T-helper 2 cell treated with Interferon-gamma antibody and Interleukin-4, amounts not matched to agents 5 μg/mL and 100 μg/mL, for 36 hours (primary cell): Measurements from ENCODE around the gene GLIPR1L2.

Source experiments
- DNase-seq: peaks from one replicate; pipeline ENCODE4 v3.0.0; 2021; ENCODE audit warnings: low spot score
- H3K27ac Mint-ChIP-seq: one replicate; pipeline ENCODE4 v1.8.0; 2021; ENCODE audit warnings: mild to moderate bottlenecking, mixed read lengths
- H3K27me3 Mint-ChIP-seq: one replicate; pipeline ENCODE4 v1.8.0; 2021; ENCODE audit warnings: low read depth, mixed read lengths
- H3K36me3 Mint-ChIP-seq: one replicate; pipeline ENCODE4 v1.8.0; 2021; ENCODE audit warnings: low read depth, mixed read lengths
- H3K4me1 Mint-ChIP-seq: one replicate; pipeline ENCODE4 v1.8.0; 2021; ENCODE audit warnings: low read depth, mixed read lengths
- H3K4me3 Mint-ChIP-seq: one replicate; pipeline ENCODE4 v1.8.0; 2022; ENCODE audit warnings: mild to moderate bottlenecking, moderate library complexity, mixed read lengths
- H3K9me3 Mint-ChIP-seq: one replicate; pipeline ENCODE4 v1.8.0; 2021; ENCODE audit warnings: mixed read lengths

The GLIPR1L2 gene

DNA sequence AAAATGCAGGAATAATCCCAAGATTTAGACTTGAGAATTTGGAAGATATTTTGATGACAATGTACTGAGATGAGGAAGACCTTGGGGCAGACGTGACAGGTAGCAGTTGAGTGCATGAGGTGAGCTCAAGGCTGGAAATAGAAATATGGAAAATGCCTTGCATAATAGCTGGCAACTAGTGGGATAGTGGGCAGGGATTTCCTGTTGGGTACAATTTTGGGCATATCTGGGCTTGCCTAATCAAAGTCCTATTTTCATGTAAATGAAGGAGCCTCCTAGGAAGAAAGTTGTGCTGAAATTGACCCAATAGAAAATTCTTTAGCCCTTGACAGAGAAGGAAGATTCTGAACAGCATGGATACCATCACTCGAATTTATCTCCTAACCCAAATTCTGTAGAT, 83.2 kb downstream of the GLIPR1L2 start:
- peaks cover 32% of the 10 kb centered on the region for H3K27me3 Mint-ChIP-seq
- no peak for DNase-seq
- no peak overlapping the region for H3K27ac Mint-ChIP-seq
- peaks cover 11% of the 10 kb centered on the region for H3K4me1 Mint-ChIP-seq
- no peaks in the 10 kb centered on the region for H3K9me3 Mint-ChIP-seq
- H3K4me3 Mint-ChIP-seq = no peak overlapping the region
- no peaks in the 10 kb centered on the region for H3K36me3 Mint-ChIP-seq

GRCh38 chr12:75476071-75476470, 85.2 kb downstream of the GLIPR1L2 start:
- Mint-ChIP-seq H3K4me3 (no peak overlapping the region), H3K4me1 (peaks cover 29% of the 10 kb centered on the region), H3K9me3 (no peaks in the 10 kb centered on the region), H3K27me3 (peaks cover 27% of the 10 kb centered on the region), H3K27ac (no peak overlapping the region), H3K36me3 (no peaks in the 10 kb centered on the region)
- DNase-seq = peak; percentile 68

GRCh38 chr12:75477137-75477536, 86.2 kb downstream of the GLIPR1L2 start:
- no peak overlapping the region for H3K4me3 Mint-ChIP-seq
- no peaks in the 10 kb centered on the region for H3K9me3 Mint-ChIP-seq
- H3K4me1 Mint-ChIP-seq = peaks cover 38% of the 10 kb centered on the region
- H3K27me3 Mint-ChIP-seq = peaks cover 25% of the 10 kb centered on the region
- no peak overlapping the region for H3K27ac Mint-ChIP-seq
- no peak for DNase-seq
- peaks cover 2% of the 10 kb centered on the region for H3K36me3 Mint-ChIP-seq

- peaks cover 6% of the 10 kb centered on the region for H3K36me3 Mint-ChIP-seq
- H3K4me3 Mint-ChIP-seq = peak overlapping the region; percentile 22
- H3K27ac Mint-ChIP-seq = peak overlapping the region; percentile 31
- H3K27me3 Mint-ChIP-seq = peaks cover 20% of the 10 kb centered on the region
- DNase-seq = peak; percentile 63
- H3K4me1 Mint-ChIP-seq = peaks cover 49% of the 10 kb centered on the region
- H3K9me3 Mint-ChIP-seq = no peaks in the 10 kb centered on the region
Measured at GRCh38 chr12:75478116-75478794, 87.4 kb downstream of the GLIPR1L2 start.

DNA sequence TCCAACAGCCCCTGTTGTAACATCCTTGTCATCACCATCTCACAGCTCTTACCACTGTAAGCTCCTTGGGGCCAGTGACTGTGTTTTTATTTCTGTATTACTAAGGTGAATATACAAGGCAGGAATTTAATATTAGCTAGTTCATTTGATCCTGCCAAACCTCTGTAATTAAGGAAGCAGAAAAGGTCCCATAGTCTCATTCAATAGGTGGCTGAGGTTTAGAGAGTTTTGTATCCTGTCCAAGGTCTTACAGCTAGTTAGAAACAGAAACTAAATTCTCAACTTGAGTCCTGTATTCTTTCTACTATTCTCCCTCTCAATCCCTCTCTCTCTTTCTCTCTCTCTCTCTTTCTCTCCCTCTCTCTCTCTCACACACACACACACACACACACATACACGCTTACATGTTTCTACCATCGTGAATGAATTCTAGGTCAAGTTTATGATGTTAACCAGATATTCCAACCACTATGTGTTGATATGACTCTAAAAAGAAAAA, 89.1 kb downstream of the GLIPR1L2 start:
- Mint-ChIP-seq H3K4me3 (peak overlapping the region; percentile 90), H3K27me3 (peaks cover 7% of the 10 kb centered on the region), H3K4me1 (peaks cover 60% of the 10 kb centered on the region), H3K36me3 (peaks cover 18% of the 10 kb centered on the region), H3K27ac (peak overlapping the region; percentile 98), H3K9me3 (no peaks in the 10 kb centered on the region)
- no peak for DNase-seq

DNA sequence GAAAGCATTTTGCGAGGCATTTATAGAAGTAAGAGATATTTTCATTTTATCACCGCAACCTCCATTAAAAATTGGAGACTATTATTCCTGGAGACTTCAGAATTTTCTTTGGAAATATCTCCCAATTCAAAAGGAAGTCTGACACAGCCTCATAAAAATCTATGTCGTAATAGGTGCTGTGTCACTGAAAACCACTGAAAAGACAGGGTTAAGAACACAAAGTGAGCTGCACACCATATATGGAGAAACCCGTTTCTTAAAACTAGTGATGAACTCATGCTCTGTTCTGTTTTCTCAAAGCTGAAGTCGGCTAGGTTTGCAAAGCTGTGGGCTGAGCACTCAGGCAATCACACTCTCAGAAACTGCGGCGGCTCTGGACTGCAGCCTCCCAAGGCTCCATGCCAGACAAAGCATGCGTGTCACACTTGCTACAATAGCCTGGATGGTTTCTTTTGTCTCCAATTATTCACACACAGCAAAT, 89.6 kb downstream of the GLIPR1L2 start, which contains the start of gene GLIPR1:
Gene GLIPR1, plus strand, starts transcription at position 287 of the 481 bp plus-strand sequence. Its CDS starts 126 bp downstream, at position 413.
- Mint-ChIP-seq H3K27me3 (peaks cover 7% of the 10 kb centered on the region), H3K4me1 (peaks cover 62% of the 10 kb centered on the region), H3K36me3 (peaks cover 20% of the 10 kb centered on the region), H3K4me3 (peak within 1 kb of the TSS; percentile 90), H3K27ac (peak within 1 kb of the TSS; percentile 98), H3K9me3 (no peaks in the 10 kb centered on the region)
- DNase-seq = peak; percentile 75

DNA sequence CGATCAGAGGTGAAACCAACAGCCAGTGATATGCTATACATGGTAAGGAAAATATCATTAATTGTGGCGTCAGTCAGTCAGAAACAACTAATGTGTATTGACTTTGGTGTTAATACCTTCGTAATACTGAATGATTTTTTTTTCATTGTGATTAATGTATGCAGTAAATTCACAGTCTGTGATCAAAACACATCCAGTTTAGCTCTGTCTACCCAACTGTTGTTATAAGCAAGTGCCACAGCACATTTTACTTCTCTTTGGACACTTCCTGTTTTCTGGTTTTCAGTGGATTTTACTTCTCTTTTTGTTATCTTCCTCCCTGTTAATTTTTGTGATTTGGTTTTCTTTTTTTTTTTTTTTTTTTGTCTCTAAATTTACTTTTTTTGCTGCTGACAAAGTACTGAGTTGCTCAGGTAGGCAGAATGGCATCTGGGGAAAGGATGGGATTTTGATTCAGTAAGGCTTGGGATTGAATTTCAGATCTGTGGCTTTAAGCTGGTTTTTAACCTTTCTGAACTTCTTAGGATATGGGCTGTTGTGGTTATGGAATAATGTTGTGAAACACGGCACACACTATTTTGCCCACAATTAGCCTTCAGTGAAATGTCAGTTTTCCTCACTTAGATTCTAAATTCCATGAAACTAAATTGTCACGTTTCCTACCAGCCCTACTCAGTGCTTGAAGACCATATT, 90.3 kb downstream of the GLIPR1L2 start:
- Mint-ChIP-seq H3K4me1 (peaks cover 62% of the 10 kb centered on the region), H3K9me3 (no peaks in the 10 kb centered on the region), H3K27ac (peak overlapping the region; percentile 98), H3K27me3 (peaks cover 6% of the 10 kb centered on the region), H3K36me3 (peaks cover 20% of the 10 kb centered on the region), H3K4me3 (peak overlapping the region; percentile 90)
- DNase-seq = no peak

- Mint-ChIP-seq H3K4me1 (peaks cover 62% of the 10 kb centered on the region), H3K27me3 (peaks cover 5% of the 10 kb centered on the region), H3K9me3 (no peaks in the 10 kb centered on the region), H3K4me3 (peak overlapping the region; percentile 90), H3K36me3 (peaks cover 20% of the 10 kb centered on the region), H3K27ac (peak overlapping the region; percentile 98)
- DNase-seq = no peak
Measured at GRCh38 chr12:75481774-75482173, 90.9 kb downstream of the GLIPR1L2 start.
